Epithelial cell of prostate (primary cell): ENCODE results near the gene TP53TG3C.
"Not testable (repeated sequence)": the region's sequence is repeated elsewhere in the genome, so short reads cannot be mapped to it uniquely, and the experiment has no call there.

Experiments used
- DNase-seq: peaks from one replicate; pipeline ENCODE4 v3.0.0-alpha.2; 2011; ENCODE audit warnings: low read depth, low spot score
- H3K27ac ChIP-seq: fragments of 450-650 bp; 2 replicates; pipeline ENCODE4 v1.5.1; 2017; ENCODE audit warnings: mild to moderate bottlenecking

The TP53TG3C gene, protein sequence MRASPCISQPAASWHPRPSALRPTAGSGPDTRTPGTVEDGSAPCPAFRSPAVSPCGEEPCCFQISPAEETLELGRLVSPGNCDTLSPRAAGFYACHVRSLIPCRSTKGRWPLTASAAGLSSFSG

DNA sequence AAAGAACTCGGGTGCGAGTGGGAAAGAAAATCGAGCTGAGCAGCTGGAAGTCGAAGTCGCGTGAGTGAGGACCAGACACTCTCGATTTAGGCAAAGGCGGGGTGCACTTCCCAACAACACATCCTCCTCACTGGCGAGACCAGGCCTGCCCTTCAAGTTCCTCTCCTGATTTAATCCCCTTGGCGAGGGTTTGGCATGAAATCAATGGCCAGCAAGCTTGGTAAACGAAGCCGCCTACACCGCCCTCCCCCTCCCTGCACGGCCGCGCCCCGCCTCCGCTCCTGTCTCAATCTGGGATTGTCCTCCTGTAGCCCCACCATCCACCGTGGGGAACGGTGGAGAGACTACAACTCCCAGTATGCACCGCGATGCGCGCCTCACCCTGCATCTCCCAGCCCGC, at the start of gene TP53TG3C:
Gene TP53TG3C (plus strand): TSS at position 301 of the 400 bp plus-strand sequence. CDS start 68 bp downstream, at position 369.
- DNase-seq, H3K27ac ChIP-seq: not testable (repeated sequence)
